HCT116 (cell line): Measurements from ENCODE around the gene CCDC89.

Source experiments
- CEBPB ChIP-seq: IDR thresholded peaks from 2 replicates; pipeline ENCODE4 v1.6.1; 2012; ENCODE audit warnings: low read depth
- CTCF ChIP-seq, 3 experiments: fragments of 200-600 bp in 1 of 3; sonication (generic) in 1 of 3; IDR thresholded peaks in 2 of 3; conservative IDR thresholded peaks in 1 of 3; 2 replicates each; pipeline ENCODE4 v1.5.1; 2012 to 2017; ENCODE audit warnings: low read depth in 2 of 3, low read length in 2 of 3, antibody characterized with exemption in 1 of 3, borderline replicate concordance in 1 of 3, control low read depth in 1 of 3, mild to moderate bottlenecking in 1 of 3, mixed read lengths in 1 of 3, mixed run types in 1 of 3, moderate library complexity in 1 of 3; ENCODE audit not compliant: insufficient read depth in 1 of 3
- EZH2 ChIP-seq: fragments of 200-600 bp; sonication (generic); IDR thresholded peaks from 2 replicates; pipeline ENCODE4 v1.6.1; 2017; ENCODE audit warnings: antibody characterized with exemption, mixed run types
- JUND ChIP-seq: IDR thresholded peaks from 2 replicates; pipeline ENCODE4 v1.6.1; 2012
- MAX ChIP-seq: IDR thresholded peaks from 2 replicates; pipeline ENCODE4 v1.6.1; 2012
- POLR2A ChIP-seq: IDR thresholded peaks from 2 replicates; pipeline ENCODE4 v1.7.0; 2011; ENCODE audit warnings: borderline replicate concordance; ENCODE audit not compliant: insufficient read depth, insufficient read length; ENCODE audit errors: extremely low read depth
- RAD21 ChIP-seq: IDR thresholded peaks from 2 replicates; pipeline ENCODE4 v1.6.1; 2012; ENCODE audit warnings: low read depth, mild to moderate bottlenecking
- REST ChIP-seq: IDR thresholded peaks from 2 replicates; pipeline ENCODE4 v1.6.1; 2012; ENCODE audit warnings: low read depth
- SIN3A ChIP-seq: IDR thresholded peaks from 2 replicates; pipeline ENCODE4 v1.6.1; 2012; ENCODE audit warnings: low read depth
- SRF ChIP-seq: IDR thresholded peaks from 2 replicates; pipeline ENCODE4 v1.6.1; 2012; ENCODE audit warnings: low read depth
- TCF7L2 ChIP-seq: IDR thresholded peaks from 2 replicates; pipeline ENCODE4 v1.7.0; 2011; ENCODE audit warnings: borderline replicate concordance, inconsistent platforms; ENCODE audit not compliant: insufficient read depth, insufficient read length; ENCODE audit errors: extremely low read depth
- ZNF274 ChIP-seq: fragments of 200-500 bp; sonication (Bioruptor generic); IDR thresholded peaks from 2 replicates; pipeline ENCODE4 v1.6.1; 2014; ENCODE audit warnings: mild to moderate bottlenecking, low read depth, low read length, inconsistent platforms
- TF ChIP-seq, protein P1 (sequence below): IDR thresholded peaks from 2 replicates; pipeline ENCODE4 v1.6.1; 2012

GRCh38 chr11:85656777-85657176, 29.2 kb downstream of the CCDC89 start:
- TF ChIP-seq CTCF (IDR thresholded peaks at IDR 0.05 in 2 of 3, conservative IDR thresholded peaks at IDR 0.05 in 1 of 3; ENCODE audit: borderline replicate concordance in 1 of 3, insufficient read depth in 1 of 3, low read depth in 2 of 3, low read length in 2 of 3): no peak
- TF ChIP-seq TCF7L2: no peak
- TF ChIP-seq, protein P1, sequence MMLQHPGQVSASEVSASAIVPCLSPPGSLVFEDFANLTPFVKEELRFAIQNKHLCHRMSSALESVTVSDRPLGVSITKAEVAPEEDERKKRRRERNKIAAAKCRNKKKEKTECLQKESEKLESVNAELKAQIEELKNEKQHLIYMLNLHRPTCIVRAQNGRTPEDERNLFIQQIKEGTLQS: no peak
- TF ChIP-seq RAD21: no peak
- no peak for TF ChIP-seq EZH2
- no peak for TF ChIP-seq POLR2A
- TF ChIP-seq ZNF274: no peak
- TF ChIP-seq SRF: no peak
- TF ChIP-seq REST: no peak
- TF ChIP-seq CEBPB: no peak
- TF ChIP-seq SIN3A: no peak
- TF ChIP-seq MAX: no peak
- TF ChIP-seq JUND: no peak
